Thyroid gland (tissue), 4 donors: ENCODE data around the gene API5.

Experiments
- CTCF ChIP-seq, 6 experiments: fragments of 200-600 bp in 3 of 6; fragments of 450-650 bp in 3 of 6; sonication (generic) in 3 of 6; IDR thresholded peaks; one replicate each; pipeline ENCODE4 v1.5.1; 2016 to 2019; ENCODE audit warnings: antibody characterized with exemption in 6 of 6, mild to moderate bottlenecking in 2 of 6, inconsistent platforms in 1 of 6, moderate library complexity in 1 of 6
- POLR2A ChIP-seq, 2 donors: fragments of 450-650 bp; IDR thresholded peaks; one replicate each; pipeline ENCODE4 v1.6.1; 2017; ENCODE audit warnings: antibody characterized with exemption in 2 of 2, mild to moderate bottlenecking in 2 of 2, moderate library complexity in 1 of 2

GRCh38 chr11:43376065-43376464, 64.3 kb downstream of the API5 start:
- TF ChIP-seq POLR2A (IDR thresholded peaks at IDR 0.05): no peak
- TF ChIP-seq CTCF (IDR thresholded peaks at IDR 0.05): no peak
